GM12892 (cell line): Measurements from ENCODE around the gene ACKR4.

Source experiments
- POLR2A ChIP-seq: IDR thresholded peaks from 2 replicates; pipeline ENCODE4 v1.6.1; 2011; ENCODE audit warnings: low read depth, low read length, control low read depth
- POLR2AphosphoS5 ChIP-seq: IDR thresholded peaks from 2 replicates; pipeline ENCODE4 v1.6.1; 2011; ENCODE audit warnings: low read depth, low read length, control low read depth

- TF ChIP-seq POLR2AphosphoS5 (no peak), POLR2A (no peak)
These were observed 25.7 kb downstream of the ACKR4 start for GRCh38 chr3:132622761-132623160.
